ENCODE data around the gene FBH1. TPM values are rescaled to one million over a fixed set of nuclear protein-coding genes. Genes with fewer than 3 reads are reported as not detected.

FBH1 gene
- total and polyA plus RNA-seq, 7 experiments from 2014 or later, result 59.9 to 105 (median 78.6) TPM

DNA sequence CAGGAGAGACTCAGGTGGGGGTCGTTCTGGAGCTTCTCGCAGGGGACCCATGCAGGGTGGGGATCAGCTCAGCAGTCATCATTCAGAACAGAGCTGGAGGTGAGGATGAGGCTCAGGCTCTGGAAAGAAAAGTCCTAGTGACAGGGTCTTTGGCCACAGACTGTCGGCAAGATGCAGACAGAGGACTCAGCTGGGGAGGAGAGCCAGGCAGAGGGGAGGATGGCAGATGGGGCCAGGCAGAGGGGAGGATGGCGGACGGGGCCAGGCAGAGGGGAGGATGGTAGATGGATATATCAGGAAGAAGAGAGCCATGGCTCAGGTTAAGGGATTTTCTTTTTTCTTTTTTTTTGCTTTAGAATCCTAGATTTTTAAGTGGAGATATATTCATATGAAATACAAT is 95.0 kb downstream of the FBH1 start:
- Histone ChIP-seq H3K9me3 (ENCODE audit: control insufficient read depth in 2 of 3, low read length in 3 of 3) (no peaks in the 10 kb centered on the region), H3K4me1 (ENCODE audit: control insufficient read depth in 2 of 2, insufficient read depth in 2 of 2, low read length in 2 of 2) (no peaks in the 10 kb centered on the region), H3K4me3 (ENCODE audit: low read length) (no peak overlapping the region), H3K36me3 (ENCODE audit: control insufficient read depth in 2 of 3, insufficient read depth in 3 of 3, low read length in 3 of 3) (no peaks in the 10 kb centered on the region), H3K27ac (ENCODE audit: low read depth, low read length) (no peak overlapping the region), H3K27me3 (ENCODE audit: control insufficient read depth in 2 of 2, insufficient read depth in 2 of 2, low read length in 2 of 2) (no peaks in the 10 kb centered on the region)
- CTCF ChIA-PET, result no interaction called here
- Mint-ChIP-seq H3K36me3 (peaks cover 0 to 1% (median 0%) of the 10 kb centered on the region in 5 donors), H3K4me1 (peaks cover 0 to 15% (median 0%) of the 10 kb centered on the region in 7 donors), H3K27ac (no peak overlapping the region), H3K9me3 (no peaks in the 10 kb centered on the region), H3K4me3 (no peak overlapping the region), H3K27me3 (peaks cover 0 to 21% (median 3%) of the 10 kb centered on the region in 5 donors)
- DNase-seq (no peak), ATAC-seq (no peak)
- intact Hi-C loops (cut with micrococcal nuclease), result no loop called here
- POLR2A ChIA-PET, result interaction anchor here (0.6 to 1.4 kb wide), 2 partner anchors 9 to 420 kb away, joined by 4 read pairs; no protein-coding TSS in a partner anchor

Other genes starting within 250 kb of the FBH1 start
- 10 to 100 TPM in 4 of 5 experiments, 1 to 10 TPM in 1; 8.0 to 18.3 (median 10.2) TPM for gene ASB13, start 223.6 kb upstream of the FBH1 start, total RNA-seq
- 10 to 100 TPM; 22.8 to 23.4 TPM for gene ASB13, start 223.6 kb upstream of the FBH1 start, polyA plus RNA-seq
- 10 to 100 TPM; 55.0 to 86.5 (median 62.1) TPM for gene TASOR2, start 205.4 kb upstream of the FBH1 start, total RNA-seq
- gene TASOR2, start 205.4 kb upstream of the FBH1 start, polyA plus RNA-seq, result 10 to 100 TPM; 14.7 to 18.1 TPM
- 100 to 1,000 TPM in 4 of 5 experiments, 10 to 100 TPM in 1; 85.3 to 236 (median 121) TPM for gene GDI2, start 76.8 kb upstream of the FBH1 start, total RNA-seq
- gene GDI2, start 76.8 kb upstream of the FBH1 start, polyA plus RNA-seq, result 100 to 1,000 TPM; 144 to 186 TPM
- gene ANKRD16, start 350 bp upstream of the FBH1 start, total RNA-seq, result 1 to 10 TPM; 4.6 to 9.8 (median 7.2) TPM
- gene ANKRD16, start 350 bp upstream of the FBH1 start, polyA plus RNA-seq, result 1 to 10 TPM; 6.2 to 7.0 TPM
- gene IL15RA, start 87.3 kb downstream of the FBH1 start, total RNA-seq, result 10 to 100 TPM in 1 of 5 experiments, 1 to 10 TPM in 4; 3.5 to 24.9 (median 5.6) TPM
- 1 to 10 TPM; 2.9 to 7.6 TPM for gene IL15RA, start 87.3 kb downstream of the FBH1 start, polyA plus RNA-seq
- 100 to 1,000 TPM in 1 of 5 experiments, 10 to 100 TPM in 1, 1 to 10 TPM in 3; 2.5 to 266 (median 6.7) TPM for gene IL2RA, start 172.1 kb downstream of the FBH1 start, total RNA-seq
- gene IL2RA, start 172.1 kb downstream of the FBH1 start, polyA plus RNA-seq, result 1 to 10 TPM in 1 of 2 donors, under 1 TPM in 1; 0.85 to 3.0 TPM
- 100 to 1,000 TPM; 120 to 158 (median 127) TPM for gene RBM17, start 198.8 kb downstream of the FBH1 start, total RNA-seq
- 10 to 100 TPM; 66.6 to 83.0 TPM for gene RBM17, start 198.8 kb downstream of the FBH1 start, polyA plus RNA-seq